ENCODE measurements around the gene HRAS.

HRAS gene

DNA sequence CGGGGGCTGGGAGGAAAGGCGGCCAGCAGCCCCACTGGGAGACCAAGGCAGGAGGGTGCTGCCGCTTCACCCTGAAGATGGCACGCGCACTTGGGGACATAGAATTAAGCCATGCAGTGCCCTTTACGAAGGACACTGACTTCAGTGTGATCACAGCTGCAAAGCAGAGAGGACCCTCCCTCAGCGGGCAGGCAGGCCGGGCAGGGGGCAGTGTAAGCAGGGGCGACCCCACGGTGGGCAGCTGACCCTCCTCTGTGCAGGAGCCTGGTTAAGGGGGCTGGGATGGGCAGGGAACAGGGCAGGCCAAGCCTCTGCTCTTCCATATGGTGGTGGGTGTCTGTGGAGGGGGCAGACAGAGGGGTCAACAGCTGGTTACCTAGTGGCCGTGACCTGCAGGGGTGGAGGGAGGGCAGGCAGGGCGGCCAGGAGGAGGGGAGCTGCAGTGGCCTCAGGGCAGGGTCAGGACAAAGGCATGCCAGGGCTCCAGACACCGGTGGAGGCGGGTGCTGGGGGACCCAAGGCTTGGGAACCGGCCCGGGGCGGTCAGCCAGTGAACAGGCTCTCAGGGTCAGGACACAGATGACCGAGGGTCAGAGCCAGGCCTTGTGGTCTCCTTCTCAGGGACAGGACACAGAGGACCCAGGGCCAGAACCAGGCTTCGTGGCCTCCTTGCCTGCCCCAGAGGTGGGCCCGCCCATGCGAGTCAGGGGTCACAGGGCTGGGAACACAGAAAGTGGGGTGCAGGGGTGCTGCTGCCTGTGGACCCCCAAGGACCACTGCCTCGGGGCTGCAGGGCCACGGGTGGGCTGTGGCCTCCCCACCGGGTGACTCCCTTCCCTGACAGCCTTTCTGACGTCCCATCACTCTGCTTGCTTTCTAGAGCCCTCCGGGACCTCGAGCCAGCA lies 18.0 kb upstream of the HRAS start:
- no peak for DNase-seq

DNA sequence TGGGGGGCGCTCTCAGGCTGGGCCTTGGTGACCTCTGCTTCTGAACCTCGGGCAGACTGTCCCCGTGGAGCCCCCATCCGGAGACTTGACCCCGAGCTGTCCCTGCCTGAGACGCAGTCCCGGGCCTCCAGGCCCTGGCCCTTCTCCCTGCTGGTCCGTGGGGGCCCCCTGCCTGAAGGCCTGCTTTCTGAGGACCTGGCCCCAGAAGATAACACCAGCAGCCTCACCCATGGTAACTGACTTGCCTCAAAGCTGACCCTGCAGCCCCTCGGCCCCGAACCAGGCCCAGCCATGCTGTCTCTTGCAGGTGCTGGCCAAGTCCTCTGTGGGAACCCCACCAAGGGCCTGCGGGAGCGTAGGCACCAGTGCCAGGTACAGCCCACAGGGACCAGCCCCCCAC lies 16.2 kb upstream of the HRAS start:
- no peak for DNase-seq

DNA sequence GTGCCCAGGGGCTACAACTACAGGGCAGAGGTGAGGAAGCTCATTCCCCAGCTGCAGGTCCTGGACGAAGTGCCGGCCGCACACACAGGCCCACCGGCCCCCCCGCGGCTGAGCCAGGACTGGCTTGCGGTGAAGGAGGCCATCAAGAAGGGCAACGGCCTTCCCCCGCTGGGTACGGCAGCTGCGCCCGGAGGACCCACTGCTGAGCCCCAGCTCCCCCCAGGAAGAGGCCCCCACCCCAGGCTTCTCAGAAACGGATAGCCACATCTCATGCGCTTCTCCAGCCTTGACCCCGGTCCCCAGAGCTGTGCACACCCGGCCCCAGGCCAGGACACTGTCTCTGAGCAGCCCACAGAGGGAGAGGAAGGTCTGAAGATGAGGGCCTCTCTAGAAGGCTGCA lies 15.8 kb upstream of the HRAS start:
- DNase-seq: no peak

DNA sequence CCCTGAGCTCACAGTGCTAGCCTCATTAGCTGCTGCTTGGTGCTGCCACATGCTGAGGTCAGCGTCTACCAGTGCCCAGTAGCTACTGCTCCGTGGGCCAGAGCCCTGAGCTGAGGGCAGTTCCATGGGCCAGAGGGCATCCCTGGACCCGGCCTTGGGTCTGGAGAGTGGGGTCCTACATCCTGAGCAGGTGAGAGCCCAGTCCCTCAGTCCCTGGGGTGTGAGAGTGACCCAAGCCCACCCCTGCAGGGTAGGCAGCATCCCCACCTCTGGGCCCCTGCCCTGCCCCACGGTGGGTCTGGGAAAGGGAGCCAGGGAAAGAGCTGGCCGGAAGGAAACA lies 15.3 kb upstream of the HRAS start:
- DNase-seq: no peak

DNA sequence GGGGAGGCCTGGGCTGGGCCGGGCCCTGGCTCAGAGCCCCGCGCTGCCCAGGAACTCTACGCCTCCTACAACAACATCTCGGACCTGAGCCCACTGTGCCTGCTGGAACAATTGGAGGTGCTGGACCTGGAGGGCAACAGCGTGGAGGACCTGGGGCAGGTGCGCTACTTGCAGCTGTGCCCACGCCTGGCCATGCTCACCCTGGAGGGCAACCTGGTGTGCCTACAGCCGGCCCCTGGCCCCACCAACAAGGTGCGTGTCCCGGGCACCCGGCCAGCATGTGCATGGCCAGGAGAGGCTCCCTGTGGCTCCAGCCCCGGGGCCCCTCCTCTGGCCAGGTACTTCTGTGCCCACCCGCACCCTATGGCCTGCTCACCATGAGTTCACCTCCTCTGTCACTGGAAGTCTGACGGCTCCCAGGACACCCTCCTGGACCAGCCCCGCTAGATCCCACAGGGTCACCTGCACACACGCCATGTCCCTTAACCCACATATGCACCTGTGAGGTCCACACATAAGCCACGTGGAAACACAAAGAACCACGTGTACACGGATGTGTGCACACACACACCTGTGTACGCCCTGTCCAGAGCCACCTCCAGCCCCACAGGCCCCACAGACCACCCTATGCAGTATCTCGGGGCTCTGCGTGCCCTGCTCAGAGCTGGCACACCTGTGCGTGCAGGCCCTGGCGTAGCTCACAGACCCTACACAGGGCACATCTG lies 14.8 kb upstream of the HRAS start:
- no peak for DNase-seq

DNA sequence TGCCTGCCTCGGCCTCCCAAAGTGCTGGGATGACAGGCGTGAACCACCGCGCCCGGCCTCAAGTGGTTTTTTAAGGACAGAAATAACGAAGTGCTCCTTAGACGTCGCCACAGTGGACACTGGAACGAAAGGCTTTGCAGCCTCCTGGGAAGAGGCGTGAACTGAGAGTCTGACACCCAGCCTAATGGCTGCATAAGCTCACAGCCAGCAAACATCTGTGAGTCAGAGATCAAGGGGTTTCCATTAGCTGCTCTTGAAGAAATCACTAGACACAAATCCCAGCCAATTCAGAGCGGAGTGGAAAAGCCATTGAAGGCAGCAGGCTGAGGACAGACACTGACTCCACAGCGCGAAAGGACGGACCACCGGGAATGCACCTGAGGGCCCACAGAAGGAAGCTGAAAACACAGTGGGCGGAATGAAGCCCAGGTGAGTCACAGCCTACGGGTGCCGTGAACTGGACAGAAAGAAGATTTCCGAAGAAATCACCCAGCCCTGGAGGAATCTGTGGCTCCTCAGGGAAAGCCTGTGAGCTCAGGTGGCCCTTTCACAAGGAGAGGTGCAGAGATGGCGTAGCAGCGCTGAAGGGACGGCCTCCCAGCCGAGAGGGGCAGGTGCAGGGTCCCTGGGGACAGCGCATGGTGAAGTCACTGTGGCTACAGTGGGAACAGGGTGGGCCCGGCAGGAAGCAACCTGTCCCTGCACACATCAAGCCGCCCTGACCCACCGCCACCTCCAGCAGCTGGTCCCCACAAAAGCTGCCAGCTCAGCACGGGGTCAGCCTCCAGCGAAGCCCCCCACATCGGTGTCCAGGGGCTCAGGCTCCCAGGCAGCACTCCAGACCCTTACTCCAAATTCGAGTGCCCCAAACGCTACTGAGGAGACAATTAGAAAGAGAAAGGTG lies 13.6 kb upstream of the HRAS start:
- no peak for DNase-seq

DNA sequence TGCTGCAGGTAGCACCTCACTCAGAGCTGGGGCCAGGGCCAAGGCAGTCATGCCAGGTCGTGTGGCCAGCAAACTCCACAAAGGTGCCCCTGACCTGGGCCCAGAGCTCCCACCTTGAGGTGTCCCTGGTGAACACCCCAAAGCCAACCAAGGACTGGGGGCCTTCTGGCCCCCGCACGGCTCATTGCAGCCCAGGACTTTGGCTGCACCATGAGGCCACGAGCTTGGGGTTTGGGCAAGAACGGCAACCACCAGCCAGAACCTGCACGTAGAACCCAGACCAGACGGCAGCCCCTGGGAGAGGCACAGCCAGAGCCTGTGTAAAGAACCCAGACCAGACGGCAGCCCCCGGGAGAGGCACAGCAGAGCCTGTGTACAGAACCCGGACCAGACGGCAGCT lies 9.8 kb upstream of the HRAS start:
- DNase-seq: no peak

DNA sequence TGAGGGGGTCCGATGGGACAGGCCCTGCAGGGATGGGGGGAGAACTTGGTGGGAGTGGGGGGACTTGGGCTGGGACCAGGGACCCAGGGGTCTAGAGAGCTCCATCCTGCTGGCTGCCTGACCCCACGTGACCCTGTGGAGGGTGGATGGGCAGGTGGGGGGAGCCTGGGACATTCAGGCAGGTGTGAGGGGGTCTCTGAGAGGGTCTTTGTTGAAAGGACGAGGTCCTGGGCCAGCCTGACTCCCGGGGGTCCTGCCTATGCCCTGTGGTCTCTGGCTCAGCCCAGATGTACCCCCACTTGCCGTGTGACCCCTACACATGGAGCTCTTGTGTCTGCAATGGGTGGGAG lies 9.4 kb upstream of the HRAS start:
- DNase-seq: no peak

DNA sequence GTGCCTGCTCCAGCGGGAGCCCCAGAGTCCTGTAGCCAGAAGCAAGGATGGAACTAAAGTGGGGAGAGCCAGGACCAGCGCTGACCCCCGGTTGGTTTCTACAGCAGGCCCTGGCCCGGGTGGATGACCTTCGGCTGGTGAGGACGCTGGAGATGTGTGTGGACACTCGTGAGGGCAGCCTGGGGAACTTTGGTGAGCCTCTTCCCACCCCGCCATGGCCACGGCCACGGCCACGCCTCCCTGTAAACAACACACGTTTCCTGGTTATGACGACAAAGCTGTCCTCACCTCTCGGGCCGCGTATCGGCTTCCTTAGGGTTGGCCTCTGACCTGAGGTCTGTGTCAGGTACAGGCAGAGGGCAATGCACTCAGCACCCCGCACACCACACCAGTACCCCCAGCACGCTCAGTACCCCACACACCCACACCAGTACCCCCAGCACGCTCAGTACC lies 6.1 kb upstream of the HRAS start:
- no peak for DNase-seq

DNA sequence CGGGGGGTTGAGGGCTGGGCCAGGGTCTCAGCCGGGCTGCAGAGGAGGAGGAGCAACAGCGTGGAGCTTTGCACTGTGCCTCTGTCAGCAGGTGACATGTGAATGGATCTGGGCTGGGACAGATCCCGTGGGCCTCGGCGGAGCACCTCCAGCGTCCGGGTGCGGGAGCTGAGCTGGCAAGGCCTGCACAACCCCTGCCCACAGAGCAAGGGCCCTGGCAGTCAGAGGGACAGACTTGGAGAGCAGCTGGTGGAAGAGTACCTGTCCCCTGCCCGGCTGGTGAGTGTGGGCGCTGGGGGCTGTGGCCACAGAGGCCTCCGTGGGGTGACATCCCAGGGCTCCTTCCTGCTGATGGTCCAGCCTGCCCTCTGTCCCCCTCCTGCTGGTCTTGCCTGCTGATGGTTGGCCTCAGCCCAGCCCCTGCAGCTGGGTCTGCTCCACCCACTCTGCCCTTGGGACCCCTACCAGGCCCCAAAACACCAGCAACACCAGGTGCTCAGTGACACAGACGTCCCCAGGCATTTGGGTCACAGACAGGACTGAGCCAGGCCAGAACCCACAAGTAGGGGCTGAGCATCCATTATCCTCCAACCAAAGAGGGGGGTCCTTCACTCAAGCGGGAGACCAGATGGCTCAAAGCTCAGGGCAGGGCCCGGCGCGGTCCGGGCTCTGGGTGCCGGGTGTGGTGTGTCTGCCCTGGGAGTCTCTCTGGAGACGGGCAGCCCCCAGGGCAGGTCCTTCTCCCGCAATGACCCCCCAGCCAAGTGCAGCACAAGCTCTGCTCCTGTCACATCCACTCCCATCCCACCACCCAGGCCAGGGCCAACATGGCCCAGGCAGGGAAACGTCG lies 5.4 kb upstream of the HRAS start:
- no peak for DNase-seq

DNA sequence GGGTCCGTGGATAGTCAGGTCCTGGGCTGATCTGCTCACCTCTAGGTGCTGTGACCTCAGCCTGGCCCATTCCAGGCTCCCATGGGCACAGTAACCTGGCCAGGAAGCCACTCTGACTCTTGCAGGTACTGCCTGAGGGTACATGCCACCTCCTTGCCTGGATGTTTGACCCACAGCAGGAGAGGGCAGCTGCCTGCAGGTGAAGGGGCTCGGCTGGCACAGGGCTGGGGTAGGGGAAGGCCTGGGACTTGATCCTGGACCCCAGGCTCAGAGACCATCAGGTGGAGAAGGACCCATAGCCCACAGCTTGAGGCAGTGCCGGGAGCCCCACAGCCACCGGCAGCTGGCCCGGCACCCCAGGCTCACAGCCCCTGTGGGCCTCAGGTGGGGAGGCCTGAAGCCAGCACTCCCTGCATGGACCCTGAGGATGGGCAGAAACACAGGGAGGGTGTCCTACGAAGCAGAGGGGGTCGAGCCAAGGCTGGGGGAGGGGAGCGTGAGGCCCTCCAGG lies 4.7 kb upstream of the HRAS start:
- no peak for DNase-seq

DNA sequence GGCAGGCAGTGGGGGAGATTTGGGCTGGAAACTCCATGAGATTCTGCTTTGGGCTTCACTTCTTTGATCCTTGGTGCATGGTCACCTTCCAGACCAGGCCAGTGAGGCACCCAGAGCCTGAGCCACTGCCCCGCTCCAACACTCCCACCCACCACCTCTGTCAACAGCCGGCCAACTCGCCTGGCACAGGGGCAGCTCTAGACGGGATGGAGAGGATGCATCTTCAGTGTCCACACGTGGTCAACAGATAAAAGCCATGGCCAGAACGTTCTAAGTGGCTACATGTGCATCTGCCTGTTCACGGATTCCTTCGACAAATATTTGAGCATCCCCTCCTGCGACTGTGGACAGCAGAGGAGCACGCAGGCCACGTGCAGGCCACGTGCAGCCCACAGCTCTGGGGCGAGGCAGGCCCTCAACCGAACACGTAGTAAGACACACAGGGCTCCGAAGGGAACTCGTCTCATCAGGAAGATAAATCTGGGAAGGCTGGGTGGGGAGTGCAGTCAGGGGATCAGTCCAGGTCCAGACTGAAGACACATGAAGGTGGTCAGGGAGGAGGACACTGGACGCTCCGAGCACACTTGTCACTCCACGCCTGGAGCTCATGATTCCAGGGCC lies 3.2 kb upstream of the HRAS start:
- no peak for DNase-seq

DNA sequence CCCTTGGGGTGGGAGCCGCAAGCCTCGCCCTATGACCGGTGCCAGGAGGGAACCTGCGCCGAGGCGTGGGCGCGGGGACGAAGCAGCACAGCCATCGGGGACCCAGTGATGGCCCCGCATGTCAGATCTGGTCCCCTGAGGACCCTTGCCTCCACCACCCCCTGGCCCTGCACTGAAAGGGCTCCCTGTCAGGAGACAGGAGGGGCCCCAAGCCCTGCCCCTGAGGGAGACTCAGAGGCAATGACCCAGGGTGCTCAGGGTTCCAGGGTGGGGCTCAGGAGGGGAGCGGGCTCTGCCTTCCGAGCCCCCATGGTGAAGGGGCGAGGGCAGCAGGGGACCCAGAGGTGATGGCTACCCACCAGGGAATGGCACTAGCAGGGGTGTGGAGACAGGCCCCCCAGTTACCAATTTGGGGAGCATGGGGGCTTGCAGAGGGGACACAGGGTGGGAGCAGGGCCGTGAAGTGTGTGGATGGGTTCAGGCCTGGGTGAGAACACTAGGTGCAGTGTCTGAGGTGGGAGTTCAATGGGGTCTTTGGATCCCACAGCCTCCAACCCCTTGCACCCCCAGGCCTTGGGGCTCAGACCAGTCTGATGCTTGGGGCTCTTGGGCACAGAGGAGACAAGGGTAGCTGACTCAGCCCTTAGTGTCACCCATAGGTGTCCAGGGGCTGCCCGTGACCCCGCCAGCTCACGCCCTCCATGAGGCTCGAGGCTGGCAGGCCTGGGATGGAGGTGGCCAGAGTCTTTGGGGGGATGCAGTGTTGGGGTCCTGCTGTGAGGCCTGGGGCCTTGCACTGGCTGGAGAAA lies 2.5 kb upstream of the HRAS start:
- DNase-seq: no peak

DNA sequence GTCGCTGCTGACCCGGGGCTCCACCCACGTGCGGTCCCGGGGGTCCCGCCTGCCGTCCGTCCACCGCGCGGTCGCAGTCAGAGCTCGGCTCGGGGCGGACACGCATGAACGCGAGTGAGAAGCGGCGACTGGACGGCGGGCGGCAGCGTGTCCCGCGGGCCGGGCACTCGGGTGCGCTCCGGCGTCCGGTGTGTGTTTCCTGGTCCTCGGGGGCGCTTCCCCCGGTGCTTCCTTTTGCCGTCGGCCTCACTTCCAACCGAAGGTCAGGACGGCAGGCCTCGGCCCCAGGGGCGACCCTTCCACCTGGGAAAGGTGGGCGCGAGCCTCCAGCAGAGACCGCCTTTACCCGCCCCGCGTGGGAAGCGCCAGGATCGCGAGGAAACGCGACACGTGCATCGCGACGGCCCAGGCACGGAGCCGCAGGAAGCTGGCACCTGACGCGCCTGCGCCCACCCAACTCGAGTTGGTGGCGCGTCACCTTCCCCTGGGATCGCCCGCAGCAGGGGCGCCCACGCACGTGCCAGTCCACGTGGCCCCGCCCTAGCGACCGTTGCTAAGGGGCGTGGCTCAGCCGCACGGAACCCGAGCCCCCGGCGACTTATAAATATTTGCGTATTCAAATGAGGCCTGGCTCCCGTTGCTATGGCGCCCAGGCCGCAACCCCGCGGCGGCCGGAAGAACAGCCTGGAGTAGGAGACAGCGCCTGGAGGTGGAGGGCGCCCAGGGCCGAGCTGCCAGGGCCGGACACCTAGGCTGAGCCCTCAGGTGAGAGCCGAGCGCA lies 1.7 kb upstream of the HRAS start, which contains the start of gene LRRC56:
Gene LRRC56 (plus strand): TSS at position 687 of the 781 bp plus-strand sequence. CDS start 3,158 bp downstream, outside the sequence.
- peak; percentile 87 for DNase-seq

DNA sequence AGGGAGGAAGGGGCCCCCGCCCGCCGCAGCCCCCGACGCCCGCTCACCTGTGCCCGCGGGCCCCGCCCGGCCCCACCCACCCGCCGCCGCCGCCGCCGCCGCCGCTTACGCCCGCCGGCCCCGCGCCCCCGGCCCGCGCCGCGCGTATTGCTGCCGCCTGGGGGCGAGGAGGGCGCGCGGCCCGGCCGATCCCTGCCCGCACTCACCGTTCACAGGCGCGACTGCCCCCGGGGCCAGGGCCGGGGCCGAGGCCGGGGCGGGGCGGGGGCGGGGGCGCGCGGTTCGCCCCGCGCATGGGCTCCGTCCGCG lies 212 bp downstream of the HRAS start:
- DNase-seq: no peak

DNA sequence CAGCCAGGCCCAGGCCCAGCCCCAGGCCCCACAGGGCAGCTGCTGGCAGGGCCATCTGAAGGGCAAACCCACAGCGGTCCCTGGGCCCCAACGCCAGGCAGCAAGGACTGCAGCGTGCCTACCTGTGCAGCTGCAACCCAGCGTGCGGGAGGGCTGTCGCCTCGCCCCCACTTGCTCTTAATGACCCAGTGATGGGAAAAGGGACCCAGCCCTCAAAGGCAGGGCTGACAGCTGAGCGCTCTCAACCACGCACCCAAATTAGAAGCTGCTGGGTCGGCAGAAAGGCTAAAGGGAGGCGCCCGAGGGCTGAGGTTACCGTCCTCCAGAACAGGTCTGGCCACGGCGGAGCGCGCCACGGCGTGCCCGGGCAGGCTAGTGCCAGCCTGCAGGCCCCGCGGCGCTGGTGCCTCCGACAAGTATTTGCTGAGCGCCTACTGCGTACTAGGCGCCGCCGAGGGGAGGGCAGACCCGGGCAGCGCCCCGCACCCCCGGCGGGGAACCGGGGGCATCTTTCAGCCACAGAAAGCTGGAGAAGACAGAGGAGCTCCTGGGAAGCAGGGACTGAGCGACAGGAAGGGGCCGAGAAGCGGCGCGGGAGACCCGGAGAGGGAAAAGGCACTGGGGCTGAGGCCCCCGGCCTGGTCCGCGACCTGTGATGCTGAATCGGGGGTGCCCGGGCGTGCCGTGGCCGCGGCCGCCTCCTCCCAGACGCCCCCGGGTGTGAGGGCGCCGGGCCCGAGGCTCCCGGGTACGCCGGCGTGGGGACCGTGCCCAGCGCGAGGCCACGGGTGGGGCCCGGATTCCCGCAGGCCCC lies 773 bp downstream of the HRAS start:
- no peak for DNase-seq

DNA sequence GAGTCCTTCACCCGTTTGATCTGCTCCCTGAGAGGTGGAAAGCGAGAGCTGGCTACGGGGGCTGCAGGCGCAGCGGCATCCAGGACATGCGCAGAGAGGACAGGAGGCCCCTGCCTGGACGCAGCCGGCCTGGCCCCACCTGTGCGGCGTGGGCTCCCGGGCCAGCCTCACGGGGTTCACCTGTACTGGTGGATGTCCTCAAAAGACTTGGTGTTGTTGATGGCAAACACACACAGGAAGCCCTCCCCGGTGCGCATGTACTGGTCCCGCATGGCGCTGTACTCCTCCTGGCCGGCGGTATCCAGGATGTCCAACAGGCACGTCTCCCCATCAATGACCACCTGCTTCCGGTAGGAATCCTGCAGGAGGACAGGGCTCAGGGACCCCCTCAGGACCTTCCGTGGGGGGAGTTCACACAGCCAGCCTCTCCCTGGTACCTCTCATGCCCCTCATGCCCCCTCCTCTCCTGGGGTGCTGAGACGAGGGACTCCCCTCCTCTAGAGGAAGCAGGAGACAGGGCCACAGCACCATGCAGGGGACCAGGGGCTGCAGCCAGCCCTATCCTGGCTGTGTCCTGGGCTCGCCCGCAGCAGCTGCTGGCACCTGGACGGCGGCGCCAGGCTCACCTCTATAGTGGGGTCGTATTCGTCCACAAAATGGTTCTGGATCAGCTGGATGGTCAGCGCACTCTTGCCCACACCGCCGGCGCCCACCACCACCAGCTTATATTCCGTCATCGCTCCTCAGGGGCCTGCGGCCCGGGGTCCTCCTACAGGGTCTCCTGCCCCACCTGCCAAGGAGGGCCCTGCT lies 1.6 kb downstream of the HRAS start:
- no peak for DNase-seq

DNA sequence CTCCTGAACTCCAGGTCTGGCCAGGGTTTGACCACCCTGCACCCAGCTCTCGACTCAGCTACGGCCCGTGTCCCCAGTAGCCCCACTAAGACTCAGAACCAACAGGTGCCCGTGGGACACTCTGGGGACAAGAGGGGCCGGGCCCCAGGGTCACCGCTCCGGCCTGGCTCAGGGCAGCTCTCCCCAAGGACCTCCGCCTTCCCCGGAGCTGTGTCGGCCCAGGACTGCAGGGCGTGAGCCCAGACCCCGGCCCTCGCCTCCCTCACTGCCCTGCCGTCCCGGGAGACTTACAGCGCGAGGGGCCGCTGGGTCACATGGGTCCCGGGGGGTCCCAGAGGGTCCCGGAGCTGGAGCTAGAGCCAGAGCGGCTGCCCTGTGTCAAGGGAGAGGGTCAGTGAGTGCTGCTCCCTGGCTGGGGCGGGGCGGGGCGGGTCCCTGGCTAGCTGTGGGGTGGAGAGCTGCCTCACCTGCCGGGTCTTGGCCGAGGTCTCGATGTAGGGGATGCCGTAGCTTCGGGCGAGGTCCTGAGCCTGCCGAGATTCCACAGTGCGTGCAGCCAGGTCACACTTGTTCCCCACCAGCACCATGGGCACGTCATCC lies 2.3 kb downstream of the HRAS start:
- no peak for DNase-seq
